ENCODE measurements around the gene SFTPB.

Gene SFTPB

DNA sequence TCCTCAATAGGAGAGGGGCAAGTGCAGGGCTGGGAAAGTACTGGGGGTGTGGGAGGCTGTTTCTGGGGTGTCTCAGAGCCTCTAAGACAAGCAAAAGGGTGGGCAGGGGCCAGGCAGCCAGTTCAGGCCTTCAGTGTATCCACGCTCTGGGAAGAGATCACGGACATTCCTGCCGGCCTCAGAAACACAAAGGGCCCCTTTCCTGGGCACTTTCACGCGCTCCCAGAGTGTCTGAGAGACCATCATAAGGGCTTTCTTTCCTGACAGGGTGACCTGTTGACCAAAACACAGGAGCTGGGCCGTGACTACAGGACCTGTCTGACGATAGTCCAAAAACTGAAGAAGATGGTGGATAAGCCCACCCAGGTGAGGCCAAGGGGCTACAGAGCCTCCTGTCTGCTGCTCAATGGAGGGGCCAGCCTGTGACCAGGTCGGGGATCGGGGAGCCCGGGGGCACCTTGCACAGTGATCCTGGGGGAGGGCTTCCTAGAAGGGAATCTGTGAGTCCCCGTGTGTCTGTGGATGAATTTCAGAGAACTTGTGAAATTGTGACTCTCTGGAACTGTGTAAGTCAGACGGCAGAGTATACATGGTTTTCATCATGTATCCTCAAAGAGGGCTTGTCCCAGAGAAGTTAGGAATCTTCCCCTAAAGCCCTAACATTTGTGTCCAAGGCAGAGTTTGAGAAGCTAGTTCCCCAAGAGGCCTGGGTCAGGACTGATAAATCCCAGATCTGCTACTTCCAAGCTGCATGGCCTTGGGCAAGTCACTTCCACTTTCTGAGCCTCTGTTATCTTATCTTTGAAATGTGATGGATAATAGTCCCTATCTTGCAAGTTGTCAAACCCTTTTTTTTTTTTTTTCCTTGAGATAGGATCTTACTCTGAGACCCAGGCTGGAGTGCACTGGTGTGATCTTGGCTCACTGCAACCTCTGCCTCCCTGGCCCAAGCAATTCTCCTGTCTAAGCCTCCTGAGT is 28.0 kb upstream of the SFTPB start:
- TF ChIP-seq, protein P1, sequence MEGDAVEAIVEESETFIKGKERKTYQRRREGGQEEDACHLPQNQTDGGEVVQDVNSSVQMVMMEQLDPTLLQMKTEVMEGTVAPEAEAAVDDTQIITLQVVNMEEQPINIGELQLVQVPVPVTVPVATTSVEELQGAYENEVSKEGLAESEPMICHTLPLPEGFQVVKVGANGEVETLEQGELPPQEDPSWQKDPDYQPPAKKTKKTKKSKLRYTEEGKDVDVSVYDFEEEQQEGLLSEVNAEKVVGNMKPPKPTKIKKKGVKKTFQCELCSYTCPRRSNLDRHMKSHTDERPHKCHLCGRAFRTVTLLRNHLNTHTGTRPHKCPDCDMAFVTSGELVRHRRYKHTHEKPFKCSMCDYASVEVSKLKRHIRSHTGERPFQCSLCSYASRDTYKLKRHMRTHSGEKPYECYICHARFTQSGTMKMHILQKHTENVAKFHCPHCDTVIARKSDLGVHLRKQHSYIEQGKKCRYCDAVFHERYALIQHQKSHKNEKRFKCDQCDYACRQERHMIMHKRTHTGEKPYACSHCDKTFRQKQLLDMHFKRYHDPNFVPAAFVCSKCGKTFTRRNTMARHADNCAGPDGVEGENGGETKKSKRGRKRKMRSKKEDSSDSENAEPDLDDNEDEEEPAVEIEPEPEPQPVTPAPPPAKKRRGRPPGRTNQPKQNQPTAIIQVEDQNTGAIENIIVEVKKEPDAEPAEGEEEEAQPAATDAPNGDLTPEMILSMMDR (IDR thresholded peaks at IDR 0.05; ENCODE audit: low read depth, low read length, missing control alignments): no peak
- no peak for DNase-seq (ENCODE audit: low read depth)
- no peak overlapping the region for H3K4me3 ChIP-seq (ENCODE audit: low read depth, low read length)

GRCh38 chr2:85695121-85695520 is 27.1 kb upstream of the SFTPB start:
- no peak overlapping the region for H3K4me3 ChIP-seq (ENCODE audit: low read depth, low read length)
- DNase-seq (ENCODE audit: low read depth): no peak
- TF ChIP-seq, protein P1 (IDR thresholded peaks at IDR 0.05; ENCODE audit: low read depth, low read length, missing control alignments): no peak

GRCh38 chr2:85694052-85695025 is 26.3 kb upstream of the SFTPB start, which contains the start of gene GNLY:
TSS of gene GNLY (plus strand) at chr2:85694358. CDS start at chr2:85694419, 61 bp downstream.
- TF ChIP-seq, protein P1 (IDR thresholded peaks at IDR 0.05; ENCODE audit: low read depth, low read length, missing control alignments): no peak
- no peak for DNase-seq (ENCODE audit: low read depth)
- no peak within 1 kb of the TSS for H3K4me3 ChIP-seq (ENCODE audit: low read depth, low read length)

DNA sequence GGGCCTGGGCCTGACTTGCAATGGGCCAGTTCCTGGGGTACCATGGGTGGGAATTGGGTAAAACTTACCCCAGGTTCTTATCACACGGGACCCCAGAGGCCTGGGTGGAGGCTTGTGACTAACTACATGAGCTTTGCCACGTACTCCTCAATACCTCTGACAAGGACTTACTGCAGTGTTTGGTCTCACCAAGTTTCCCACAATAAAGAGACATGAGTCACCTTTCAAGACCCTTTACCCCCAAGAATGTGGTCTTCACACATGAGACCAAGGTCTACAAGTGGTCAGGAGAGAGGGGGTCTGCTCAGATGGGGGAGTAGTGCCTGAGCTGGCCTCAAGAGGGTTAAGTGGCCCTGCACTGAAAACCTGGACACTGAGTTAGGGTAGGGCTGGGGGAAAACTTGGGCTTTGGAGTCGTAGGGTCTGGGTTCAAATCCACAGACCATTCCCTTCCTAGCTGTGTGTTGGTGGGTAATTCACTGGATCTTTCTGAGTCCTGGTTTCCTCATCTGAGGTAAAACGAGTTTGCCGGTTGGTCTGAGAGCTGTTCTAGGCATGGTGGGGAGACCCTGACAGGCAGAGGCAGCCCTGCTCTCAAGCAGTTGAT is 24.1 kb upstream of the SFTPB start:
- no peak overlapping the region for H3K4me3 ChIP-seq (ENCODE audit: low read depth, low read length)
- no peak for DNase-seq (ENCODE audit: low read depth)
- TF ChIP-seq, protein P1 (IDR thresholded peaks at IDR 0.05; ENCODE audit: low read depth, low read length, missing control alignments): no peak

DNA sequence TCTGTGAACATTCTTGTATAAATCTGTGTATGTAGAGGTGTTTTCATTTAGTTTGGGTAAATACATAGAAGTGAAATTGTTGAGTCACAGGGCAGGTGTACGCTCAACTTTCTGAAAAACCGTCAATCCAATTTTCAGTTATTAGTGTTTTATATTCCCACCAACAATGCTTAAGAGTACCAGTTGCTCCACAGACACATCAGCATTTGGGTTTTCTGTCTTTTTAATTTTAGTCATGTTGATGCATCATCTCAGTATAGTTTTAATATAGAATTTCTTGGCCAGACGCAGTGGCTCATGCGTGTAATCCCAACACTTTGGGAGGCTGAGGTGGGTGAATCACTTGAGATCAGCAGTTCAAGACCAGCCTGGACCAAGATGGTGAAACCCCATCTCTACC is 22.9 kb upstream of the SFTPB start:
- TF ChIP-seq, protein P1 (IDR thresholded peaks at IDR 0.05; ENCODE audit: low read depth, low read length, missing control alignments): no peak
- no peak for DNase-seq (ENCODE audit: low read depth)
- H3K4me3 ChIP-seq (ENCODE audit: low read depth, low read length): no peak overlapping the region

DNA sequence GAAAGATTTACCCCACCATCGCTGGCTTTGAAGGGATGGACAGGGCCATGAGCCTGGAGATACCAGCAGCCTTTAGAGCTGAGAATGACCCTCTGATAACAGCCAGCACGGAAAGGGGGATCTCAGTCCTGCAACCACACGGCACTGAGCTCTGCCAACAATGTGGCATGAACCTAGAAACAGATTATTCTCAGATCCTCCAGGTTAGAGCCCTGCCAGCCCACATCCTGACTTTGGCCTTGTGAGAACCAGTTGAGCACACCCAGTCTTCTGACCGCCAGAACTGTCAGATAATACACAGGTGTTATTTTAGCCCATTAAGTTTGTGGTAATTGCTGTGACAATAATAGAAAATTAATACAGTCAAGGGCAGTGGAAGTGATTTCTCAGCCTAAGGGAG is 16.8 kb upstream of the SFTPB start:
- DNase-seq (ENCODE audit: low read depth): no peak
- TF ChIP-seq, protein P1 (IDR thresholded peaks at IDR 0.05; ENCODE audit: low read depth, low read length, missing control alignments): no peak
- no peak overlapping the region for H3K4me3 ChIP-seq (ENCODE audit: low read depth, low read length)
